Endothelial cell of umbilical vein (primary cell): ENCODE data around the gene TPD52L2. TPM values are rescaled to one million over a fixed set of nuclear protein-coding genes. Genes with fewer than 3 reads are reported as not detected.

Experiments used
- BruUV-seq: library from RNA; stranded (reverse); fragments of 400-500 nt; replicated peaks from 2 replicates; lab custom pipeline; 2021; lab: Mats Ljungman, UMichigan
- CTCF ChIA-PET: fragments of 300-600, 350-600 bp; sonication (Branson Sonifier 250); formaldehyde crosslinking; loops from one replicate; lab custom pipeline; 2021; ENCODE audit warnings: antibody characterized with exemption, inconsistent platforms; lab: Charles Lee
- POLR2A ChIA-PET: fragments of 300-600, 350-600 bp; sonication (Branson Sonifier 250); formaldehyde crosslinking; loops from one replicate; lab custom pipeline; 2021; ENCODE audit warnings: antibody characterized with exemption, inconsistent platforms; lab: Charles Lee
- DNase-seq: peaks from one replicate; pipeline ENCODE4 v3.0.0-alpha.2; 2011; ENCODE audit warnings: low read depth, low spot score
- FAIRE-seq: peaks from 2 replicates; lab custom pipeline; 2011; peaks lifted over from hg19 to GRCh38; lab: Jason Lieb, UNC
- H2AFZ ChIP-seq: 2 replicates; pipeline ENCODE4 v1.6.0; 2012; ENCODE audit warnings: low read depth, low read length, control low read depth, inconsistent platforms
- H3K27ac ChIP-seq: 2 replicates; pipeline ENCODE4 v1.5.1; 2011; ENCODE audit warnings: low read depth, mild to moderate bottlenecking, control low read depth, low read length, moderate library complexity; ENCODE audit not compliant: insufficient read depth
- H3K27me3 ChIP-seq, 2 experiments: 2 replicates each; pipeline versions ENCODE4 v1.6.0 to v1.6.1; 2011; ENCODE audit warnings: low read length in 2 of 2, mixed read lengths in 1 of 2; ENCODE audit not compliant: control insufficient read depth in 2 of 2, insufficient read depth in 2 of 2
- H3K36me3 ChIP-seq, 2 experiments: 2 replicates in 1 of 2; 3 replicates in 1 of 2; pipeline ENCODE4 v1.5.1; 2011; ENCODE audit warnings: low read length in 2 of 2, mild to moderate bottlenecking in 1 of 2, moderate library complexity in 1 of 2; ENCODE audit not compliant: control insufficient read depth in 2 of 2, insufficient read depth in 2 of 2; ENCODE audit errors: extremely low read depth in 1 of 2
- H3K4me1 ChIP-seq: 3 replicates; pipeline ENCODE4 v1.5.1; 2011; ENCODE audit warnings: mild to moderate bottlenecking, low read length; ENCODE audit not compliant: control insufficient read depth, insufficient read depth; ENCODE audit errors: extremely low read depth
- H3K4me2 ChIP-seq: 2 replicates; pipeline ENCODE4 v1.6.1; 2011; ENCODE audit warnings: low read length, control low read depth, mixed read lengths; ENCODE audit not compliant: insufficient read depth
- H3K4me3 ChIP-seq, 3 experiments: fragments of 200-600 bp in 1 of 3; sonication (generic), shearing (Covaris generic) in 1 of 3; replicated peaks in 1 of 3; 2 replicates each; pipeline ENCODE4 v1.5.1; 2011 to 2016; ENCODE audit warnings: control low read depth in 3 of 3, low read length in 3 of 3, mild to moderate bottlenecking in 2 of 3, inconsistent platforms in 1 of 3, low read depth in 1 of 3, moderate library complexity in 1 of 3; ENCODE audit not compliant: insufficient read depth in 1 of 3
- H3K79me2 ChIP-seq: 2 replicates; pipeline ENCODE4 v1.6.0; 2012; ENCODE audit warnings: low read length, inconsistent platforms; ENCODE audit not compliant: control insufficient read depth, insufficient read depth
- H3K9ac ChIP-seq: replicated peaks from 2 replicates; pipeline ENCODE3; 2011; ENCODE audit warnings: low read length, control low read depth; ENCODE audit not compliant: insufficient read depth; ENCODE audit errors: extremely low read depth
- H3K9me1 ChIP-seq: replicated peaks from 3 replicates; pipeline ENCODE4 v1.6.0; 2011; ENCODE audit warnings: mild to moderate bottlenecking, low read length; ENCODE audit not compliant: control insufficient read depth, insufficient read depth; ENCODE audit errors: extremely low read depth
- H3K9me3 ChIP-seq: replicated peaks from 2 replicates; pipeline ENCODE4 v1.5.1; 2012; ENCODE audit warnings: low read length, inconsistent platforms; ENCODE audit not compliant: control insufficient read depth, insufficient read depth
- H4K20me1 ChIP-seq: replicated peaks from 2 replicates; pipeline ENCODE3; 2011; ENCODE audit warnings: mild to moderate bottlenecking, low read length; ENCODE audit not compliant: control insufficient read depth, insufficient read depth; ENCODE audit errors: extremely low read depth
- EZH2 ChIP-seq: IDR thresholded peaks from 2 replicates; pipeline ENCODE4 v1.6.1; 2012; ENCODE audit warnings: borderline replicate concordance, low read depth, mild to moderate bottlenecking, moderate library complexity, low read length, inconsistent platforms; ENCODE audit not compliant: severe bottlenecking
- FOS ChIP-seq: IDR thresholded peaks from 2 replicates; pipeline ENCODE4 v1.6.1; 2011; ENCODE audit warnings: mild to moderate bottlenecking, low read length, moderate library complexity, borderline replicate concordance; ENCODE audit not compliant: insufficient read depth
- GATA2 ChIP-seq: IDR thresholded peaks from 2 replicates; pipeline ENCODE4 v1.7.0; 2011; ENCODE audit warnings: low read depth, mild to moderate bottlenecking, moderate library complexity, mixed read lengths, low read length; ENCODE audit not compliant: insufficient read length, insufficient read depth
- MYC ChIP-seq: IDR thresholded peaks from one replicate; pipeline ENCODE4 v1.6.1; 2011; ENCODE audit warnings: mild to moderate bottlenecking, low read depth, low read length
- POLR2A ChIP-seq: IDR thresholded peaks from 2 replicates; pipeline ENCODE4 v1.6.1; 2012; ENCODE audit warnings: low read depth, mild to moderate bottlenecking, control low read depth, low read length
- POLR2AphosphoS5 ChIP-seq: IDR thresholded peaks from 2 replicates; pipeline ENCODE4 v1.6.1; 2012; ENCODE audit warnings: low read depth, mild to moderate bottlenecking, control low read depth, low read length, moderate library complexity; ENCODE audit not compliant: insufficient read depth
- dilution Hi-C: fragments of 300-500 bp; cut with MboI; formaldehyde crosslinking; loops from one replicate; pipeline ENCODE4 v1.15.0; 2019; ENCODE audit warnings: low sequenced_read_pairs; ENCODE audit not compliant: extremely low pct_ligation_motif_present
- intact Hi-C: fragments of 100-400 bp; cut with micrococcal nuclease; formaldehyde crosslinking; loops from one replicate; pipeline ENCODE4 v1.10.0; 2022
- polyA plus RNA-seq, 4 experiments: library from polyadenylated mRNA; depleted of rRNA in 3 of 4; stranded (reverse) in 3 of 4; unstranded in 1 of 4; fragments of >200 nt; gene quantifications; 2 replicates each; pipeline versions ENCODE4 v1.2.1 to v1.2.3, GENCODE V29; 2011 to 2012; ENCODE audit warnings: missing spikeins in 1 of 4
- total RNA-seq: library from RNA; stranded (reverse); gene quantifications from 2 replicates; pipeline ENCODE4 v1.2.3, GENCODE V29; 2021
- TF ChIP-seq, protein P1 (sequence below), 2 donors: IDR thresholded peaks; 1 replicate in 1 of 2; 2 replicates in 1 of 2; pipeline ENCODE4 v1.5.1; 2011; ENCODE audit warnings: low read length in 2 of 2, mild to moderate bottlenecking in 2 of 2, moderate library complexity in 2 of 2, control low read depth in 1 of 2, inconsistent platforms in 1 of 2, low read depth in 1 of 2; ENCODE audit not compliant: insufficient read depth in 1 of 2; ENCODE audit errors: extremely low read depth in 1 of 2

TPD52L2 gene
- total and polyA plus RNA-seq, 2 donors (not counting 3 experiments of a cell fraction or from before 2014, with no cell fraction given), result 123 to 142 TPM

DNA sequence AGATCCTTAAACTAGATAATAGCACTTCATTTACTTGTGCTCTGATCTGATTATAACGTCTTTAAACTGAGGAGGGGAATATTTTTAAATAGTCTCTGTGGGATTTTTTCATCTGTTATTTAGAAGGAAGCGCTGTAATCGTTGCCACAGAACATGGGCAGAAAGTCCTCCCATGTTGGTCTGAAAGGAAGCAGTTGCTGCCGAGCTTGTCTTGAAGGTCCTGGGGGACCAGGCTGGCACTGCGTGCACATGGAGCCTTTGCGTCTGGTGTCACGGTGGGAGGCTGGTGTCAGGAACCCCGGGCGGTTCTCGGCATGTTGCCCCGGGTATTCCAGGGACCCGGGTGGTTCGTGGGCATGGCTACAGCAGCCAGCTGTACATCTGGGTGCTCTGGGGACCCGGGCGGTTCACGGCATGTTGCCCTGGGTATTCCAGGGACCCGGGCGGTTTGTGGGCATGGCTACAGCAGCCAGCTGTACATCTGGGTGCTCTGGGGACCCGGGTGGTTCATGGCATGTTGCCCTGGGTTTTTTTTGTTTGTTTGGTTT is 11.5 kb downstream of the TPD52L2 start:
- POLR2A ChIA-PET, result no interaction called here
- TF ChIP-seq FOS, result no peak
- TF ChIP-seq MYC, result no peak
- no peak for TF ChIP-seq EZH2
- peaks cover 14% of the 10 kb centered on the region for H3K4me1 ChIP-seq
- H4K20me1 ChIP-seq, result no peaks in the 10 kb centered on the region
- no peaks in the 10 kb centered on the region for H3K9me3 ChIP-seq
- H3K36me3 ChIP-seq, result peaks cover 13 to 37% of the 10 kb centered on the region in 2 experiments
- CTCF ChIA-PET, result interaction anchor here (0.7 to 0.9 kb wide), 2 partner anchors 12 to 26 kb away, joined by 3 read pairs; partner anchors contain the start of gene TPD52L2
- H2AFZ ChIP-seq, result no peak overlapping the region
- intact Hi-C loops, result no loop called here
- no peak overlapping the region for H3K9ac ChIP-seq
- no peak overlapping the region for H3K4me3 ChIP-seq
- DNase-seq (no peak), FAIRE-seq (no peak)
- no peak overlapping the region for H3K4me2 ChIP-seq
- no TSS peak for BruUV-seq
- H3K27me3 ChIP-seq, result no peaks in the 10 kb centered on the region
- H3K79me2 ChIP-seq, result peaks cover 54% of the 10 kb centered on the region
- dilution Hi-C loops, result no loop called here
- H3K27ac ChIP-seq, result no peak overlapping the region
- no peaks in the 10 kb centered on the region for H3K9me1 ChIP-seq

DNA sequence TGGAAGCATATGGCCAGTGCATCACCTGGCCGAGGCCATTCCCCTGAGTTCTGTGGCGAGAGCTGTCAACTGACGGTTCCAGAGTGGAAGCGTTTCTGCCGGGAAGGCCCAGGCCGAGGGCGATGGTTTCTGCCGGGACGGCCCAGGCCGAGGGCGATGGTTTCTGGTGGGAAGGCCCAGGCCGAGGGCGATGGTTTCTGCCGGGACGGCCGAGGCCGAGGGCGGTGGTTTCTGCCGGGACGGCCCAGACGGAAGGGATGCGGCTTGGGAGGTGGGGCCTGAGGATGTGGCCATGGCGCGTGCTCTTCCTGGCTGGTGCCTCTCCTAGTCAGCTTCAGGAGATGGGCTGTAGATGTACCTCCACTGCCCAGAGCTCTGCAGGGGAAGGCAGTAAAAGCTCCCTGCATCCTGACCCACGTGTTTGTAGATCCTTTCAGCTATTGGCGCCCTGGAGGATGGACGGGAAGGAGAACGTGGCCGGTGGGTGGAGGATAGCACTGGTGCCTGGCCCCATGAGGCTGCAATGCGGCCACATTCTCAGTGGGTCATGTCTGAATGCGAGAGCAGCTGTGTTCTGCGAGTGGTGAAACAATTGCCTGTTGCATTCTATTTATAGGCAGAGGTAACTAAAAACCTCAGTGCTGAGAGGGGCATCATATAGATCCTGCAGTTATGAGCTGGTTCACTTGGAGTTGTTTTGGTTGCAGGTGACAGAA is 12.8 kb downstream of the TPD52L2 start:
- Histone ChIP-seq H3K4me3 (no peak overlapping the region), H3K36me3 (peaks cover 13 to 46% of the 10 kb centered on the region in 2 experiments), H3K27me3 (no peaks in the 10 kb centered on the region), H3K4me2 (no peak overlapping the region), H3K9me3 (no peaks in the 10 kb centered on the region), H4K20me1 (no peaks in the 10 kb centered on the region), H3K27ac (no peak overlapping the region), H3K9ac (no peak overlapping the region), H3K79me2 (peaks cover 48% of the 10 kb centered on the region), H3K9me1 (no peaks in the 10 kb centered on the region), H2AFZ (no peak overlapping the region), H3K4me1 (peaks cover 10% of the 10 kb centered on the region)
- no peak for FAIRE-seq
- POLR2A ChIA-PET, result no interaction called here
- TF ChIP-seq POLR2AphosphoS5, result no peak
- TF ChIP-seq GATA2, result no peak
- TF ChIP-seq POLR2A, result no peak
- TF ChIP-seq, protein P1, sequence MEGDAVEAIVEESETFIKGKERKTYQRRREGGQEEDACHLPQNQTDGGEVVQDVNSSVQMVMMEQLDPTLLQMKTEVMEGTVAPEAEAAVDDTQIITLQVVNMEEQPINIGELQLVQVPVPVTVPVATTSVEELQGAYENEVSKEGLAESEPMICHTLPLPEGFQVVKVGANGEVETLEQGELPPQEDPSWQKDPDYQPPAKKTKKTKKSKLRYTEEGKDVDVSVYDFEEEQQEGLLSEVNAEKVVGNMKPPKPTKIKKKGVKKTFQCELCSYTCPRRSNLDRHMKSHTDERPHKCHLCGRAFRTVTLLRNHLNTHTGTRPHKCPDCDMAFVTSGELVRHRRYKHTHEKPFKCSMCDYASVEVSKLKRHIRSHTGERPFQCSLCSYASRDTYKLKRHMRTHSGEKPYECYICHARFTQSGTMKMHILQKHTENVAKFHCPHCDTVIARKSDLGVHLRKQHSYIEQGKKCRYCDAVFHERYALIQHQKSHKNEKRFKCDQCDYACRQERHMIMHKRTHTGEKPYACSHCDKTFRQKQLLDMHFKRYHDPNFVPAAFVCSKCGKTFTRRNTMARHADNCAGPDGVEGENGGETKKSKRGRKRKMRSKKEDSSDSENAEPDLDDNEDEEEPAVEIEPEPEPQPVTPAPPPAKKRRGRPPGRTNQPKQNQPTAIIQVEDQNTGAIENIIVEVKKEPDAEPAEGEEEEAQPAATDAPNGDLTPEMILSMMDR (IDR thresholded peaks at IDR 0.05; ENCODE audit: extremely low read depth in 1 of 2, insufficient read depth in 1 of 2, low read depth in 1 of 2, low read length in 2 of 2), result no peak
- dilution Hi-C loops, result no loop called here
- no TSS peak for BruUV-seq
- CTCF ChIA-PET, result interaction anchor here (0.9 kb wide), 1 partner anchor 13 kb away, joined by 3 read pairs; the partner anchor contains the start of gene TPD52L2
- no peak for DNase-seq
- intact Hi-C loops, result no loop called here
